Thyroid gland (tissue), 4 donors: Measurements from ENCODE around the gene STON1. TPM values are rescaled to one million over a fixed set of nuclear protein-coding genes. Genes with fewer than 3 reads are reported as not detected.
"Not testable (repeated sequence)": the region's sequence is repeated elsewhere in the genome, so short reads cannot be mapped to it uniquely, and the experiment has no call there.

Experiments
- DNase-seq, 2 donors: peaks; one replicate each; pipeline ENCODE4 v3.0.0-alpha.2; 2019
- H3K27ac ChIP-seq, 3 donors: fragments of 200-600 bp; sonication (generic); 1 replicate in 2 of 3; 2 replicates in 1 of 3; pipeline ENCODE4 v1.5.1; 2016 to 2019; ENCODE audit warnings: mild to moderate bottlenecking in 1 of 3, moderate library complexity in 1 of 3
- H3K27me3 ChIP-seq: fragments of 200-600 bp; sonication (generic); one replicate; pipeline ENCODE4 v1.5.1; 2019
- H3K36me3 ChIP-seq, 2 donors: fragments of 200-600 bp; sonication (generic); one replicate each; pipeline ENCODE4 v1.5.1; 2016 to 2019
- H3K4me1 ChIP-seq, 2 donors: fragments of 200-600 bp; sonication (generic); one replicate each; pipeline ENCODE4 v1.5.1; 2017 to 2019
- H3K4me3 ChIP-seq, 3 donors: fragments of 200-600 bp; sonication (generic); replicated peaks in 1 of 3; 1 replicate in 2 of 3; 2 replicates in 1 of 3; pipeline ENCODE4 v1.5.1; 2016; ENCODE audit warnings: mild to moderate bottlenecking in 1 of 3
- H3K9me3 ChIP-seq: fragments of 200-600 bp; sonication (generic); one replicate; pipeline ENCODE4 v1.5.1; 2017
- POLR2A ChIP-seq, 2 donors: fragments of 450-650 bp; IDR thresholded peaks; one replicate each; pipeline ENCODE4 v1.6.1; 2017; ENCODE audit warnings: antibody characterized with exemption in 2 of 2, mild to moderate bottlenecking in 2 of 2, moderate library complexity in 1 of 2
- WGBS, 2 donors: methylation state at CpG; one replicate each; pipeline ENCODE4 v1.1.5; 2017; 5-methylcytosine and 5-hydroxymethylcytosine counted together
- intact Hi-C: fragments of 100-400 bp; cut with DNase I; formaldehyde crosslinking; loops from one replicate; pipeline ENCODE4 v1.15.1; 2023
- total RNA-seq, 4 donors: library from RNA; depleted of rRNA; stranded (reverse); fragments of >200 nt; gene quantifications; one replicate each; pipeline ENCODE4 v1.2.3, GENCODE V29; 2016
- TF ChIP-seq, protein P1 (sequence below), 6 experiments: fragments of 200-600 bp in 3 of 6; fragments of 450-650 bp in 3 of 6; sonication (generic) in 3 of 6; IDR thresholded peaks; one replicate each; pipeline ENCODE4 v1.5.1; 2016 to 2019; ENCODE audit warnings: antibody characterized with exemption in 6 of 6, mild to moderate bottlenecking in 2 of 6, inconsistent platforms in 1 of 6, moderate library complexity in 1 of 6

STON1 gene
- total RNA-seq, 4 donors from 2014 or later = 11.4 to 29.8 (median 15.3) TPM

DNA sequence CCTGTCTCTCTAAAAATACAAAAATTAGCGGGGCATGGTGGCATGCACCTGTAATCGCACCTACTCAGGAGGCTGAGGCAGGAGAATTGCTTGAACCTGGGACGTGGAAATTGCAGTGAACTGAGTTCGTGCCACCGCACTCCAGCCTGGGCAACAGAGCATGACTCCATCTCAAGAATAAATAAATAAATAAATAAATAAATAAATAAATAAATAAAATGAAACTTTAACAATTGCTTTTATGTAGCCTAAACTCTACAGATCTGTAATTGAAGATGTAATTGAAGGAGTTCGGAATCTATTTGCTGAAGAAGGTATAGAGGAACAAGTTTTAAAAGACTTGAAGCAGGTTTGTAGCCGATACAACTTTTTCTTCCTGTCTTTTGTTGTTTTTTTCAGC lies 90.7 kb downstream of the STON1 start:
- TF ChIP-seq, protein P1, sequence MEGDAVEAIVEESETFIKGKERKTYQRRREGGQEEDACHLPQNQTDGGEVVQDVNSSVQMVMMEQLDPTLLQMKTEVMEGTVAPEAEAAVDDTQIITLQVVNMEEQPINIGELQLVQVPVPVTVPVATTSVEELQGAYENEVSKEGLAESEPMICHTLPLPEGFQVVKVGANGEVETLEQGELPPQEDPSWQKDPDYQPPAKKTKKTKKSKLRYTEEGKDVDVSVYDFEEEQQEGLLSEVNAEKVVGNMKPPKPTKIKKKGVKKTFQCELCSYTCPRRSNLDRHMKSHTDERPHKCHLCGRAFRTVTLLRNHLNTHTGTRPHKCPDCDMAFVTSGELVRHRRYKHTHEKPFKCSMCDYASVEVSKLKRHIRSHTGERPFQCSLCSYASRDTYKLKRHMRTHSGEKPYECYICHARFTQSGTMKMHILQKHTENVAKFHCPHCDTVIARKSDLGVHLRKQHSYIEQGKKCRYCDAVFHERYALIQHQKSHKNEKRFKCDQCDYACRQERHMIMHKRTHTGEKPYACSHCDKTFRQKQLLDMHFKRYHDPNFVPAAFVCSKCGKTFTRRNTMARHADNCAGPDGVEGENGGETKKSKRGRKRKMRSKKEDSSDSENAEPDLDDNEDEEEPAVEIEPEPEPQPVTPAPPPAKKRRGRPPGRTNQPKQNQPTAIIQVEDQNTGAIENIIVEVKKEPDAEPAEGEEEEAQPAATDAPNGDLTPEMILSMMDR (IDR thresholded peaks at IDR 0.05) = no peak
- no peak for TF ChIP-seq POLR2A (IDR thresholded peaks at IDR 0.05)
- intact Hi-C loops = no loop called here
- no peak for DNase-seq
- no peaks in the 10 kb centered on the region for H3K36me3 ChIP-seq
- 91 to 93% methylated on average over 7 of the region's 7 CpGs for WGBS, 2 donors
- no peak overlapping the region for H3K4me3 ChIP-seq
- no peaks in the 10 kb centered on the region for H3K27me3 ChIP-seq
- no peaks in the 10 kb centered on the region for H3K4me1 ChIP-seq
- H3K9me3 ChIP-seq = no peaks in the 10 kb centered on the region
- no peak overlapping the region for H3K27ac ChIP-seq

DNA sequence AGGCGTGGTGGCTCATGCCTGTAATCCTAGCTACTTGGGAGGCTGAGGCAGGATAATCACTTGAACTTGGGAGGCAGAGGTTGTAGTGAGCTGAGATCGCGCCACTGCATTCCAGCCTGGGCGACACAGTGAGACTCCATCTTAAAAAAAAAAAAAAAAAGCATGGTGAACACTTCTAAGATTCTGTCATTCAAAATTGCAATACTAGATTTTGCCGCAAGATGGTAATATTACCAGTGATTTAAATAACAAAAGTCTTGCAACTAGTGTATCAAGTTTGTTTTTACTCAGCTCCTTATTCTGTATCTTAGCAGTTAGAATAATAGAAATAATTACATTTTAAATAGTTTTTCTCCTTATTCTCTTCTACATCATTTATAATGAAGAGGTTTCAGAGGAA lies 92.7 kb downstream of the STON1 start:
- H3K27me3 ChIP-seq, H3K4me1 ChIP-seq, intact Hi-C loops, H3K4me3 ChIP-seq, H3K9me3 ChIP-seq, H3K27ac ChIP-seq, H3K36me3 ChIP-seq, DNase-seq: not testable (repeated sequence)
- WGBS, 2 donors = 94 to 98% methylated on average over 5 of the region's 5 CpGs

DNA sequence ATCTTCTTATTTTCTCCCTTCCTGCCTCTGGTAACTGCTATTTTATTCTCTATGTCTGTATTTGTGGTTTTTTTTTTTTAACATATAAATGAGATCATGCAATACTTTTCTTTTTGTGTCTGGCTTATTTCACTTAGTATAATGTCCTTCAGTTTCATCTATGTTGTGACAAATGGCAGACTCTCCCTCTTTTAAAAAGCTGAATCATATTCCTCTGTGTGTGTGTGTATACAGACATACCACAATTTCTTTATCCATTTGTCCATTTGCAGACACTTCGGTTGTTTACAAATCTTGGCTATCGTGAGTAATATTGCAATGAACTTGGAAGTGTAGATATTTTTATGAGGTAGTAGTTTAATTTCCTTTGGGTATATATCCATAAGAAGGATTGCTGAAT lies 94.7 kb downstream of the STON1 start:
- Histone ChIP-seq H3K27me3 (no peaks in the 10 kb centered on the region), H3K4me1 (no peaks in the 10 kb centered on the region), H3K27ac (no peak overlapping the region), H3K36me3 (no peaks in the 10 kb centered on the region), H3K4me3 (no peak overlapping the region), H3K9me3 (no peaks in the 10 kb centered on the region)
- TF ChIP-seq POLR2A (IDR thresholded peaks at IDR 0.05) = no peak
- TF ChIP-seq, protein P1 (IDR thresholded peaks at IDR 0.05) = no peak
- intact Hi-C loops = no loop called here
- WGBS, 2 donors = 89% methylated on average over 2 of the region's 2 CpGs
- no peak for DNase-seq

DNA sequence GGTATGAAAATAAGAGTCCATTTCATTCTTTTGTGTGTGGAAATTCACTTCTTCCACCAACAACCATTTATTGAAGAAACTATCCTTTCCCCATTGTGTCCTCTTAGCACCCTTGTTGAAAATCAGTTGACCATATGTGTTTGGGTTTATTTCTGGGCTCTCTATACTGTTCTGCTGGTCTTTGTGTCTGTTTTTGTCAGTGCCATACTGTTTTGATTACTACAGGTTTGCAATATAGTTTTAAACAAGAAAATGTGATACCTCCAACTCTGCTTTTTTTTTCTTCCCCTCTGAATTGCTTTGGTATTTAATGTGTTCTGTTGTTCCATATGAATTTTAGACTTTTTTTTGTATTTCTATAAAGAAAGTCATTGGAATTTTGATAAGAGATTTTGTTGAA lies 96.1 kb downstream of the STON1 start:
- Histone ChIP-seq H3K9me3 (no peaks in the 10 kb centered on the region), H3K4me3 (no peak overlapping the region), H3K36me3 (no peaks in the 10 kb centered on the region), H3K27ac (no peak overlapping the region), H3K4me1 (no peaks in the 10 kb centered on the region), H3K27me3 (no peaks in the 10 kb centered on the region)
- TF ChIP-seq, protein P1 (IDR thresholded peaks at IDR 0.05) = no peak
- TF ChIP-seq POLR2A (IDR thresholded peaks at IDR 0.05) = no peak
- no peak for DNase-seq
- intact Hi-C loops = no loop called here

GRCh38 chr2:48633143-48633542 lies 103.2 kb downstream of the STON1 start:
- no peak for DNase-seq
- WGBS, 2 donors = 71 to 79% methylated on average over 5 of the region's 5 CpGs
- intact Hi-C loops = no loop called here
- TF ChIP-seq, protein P1 (IDR thresholded peaks at IDR 0.05) = no peak
- no peaks in the 10 kb centered on the region for H3K36me3 ChIP-seq
- H3K9me3 ChIP-seq = no peaks in the 10 kb centered on the region
- H3K4me1 ChIP-seq = no peaks in the 10 kb centered on the region
- H3K27ac ChIP-seq = no peak overlapping the region
- H3K4me3 ChIP-seq = no peak overlapping the region
- H3K27me3 ChIP-seq = no peaks in the 10 kb centered on the region

- TF ChIP-seq, protein P1 (IDR thresholded peaks at IDR 0.05) = no peak
- TF ChIP-seq POLR2A (IDR thresholded peaks at IDR 0.05) = no peak
Observed at GRCh38 chr2:48635786-48636185, 105.8 kb downstream of the STON1 start.

More at GRCh38 chr2:48635786-48636185, 105.8 kb downstream of the STON1 start:
- WGBS, 2 donors = 86 to 89% methylated on average over 2 of the region's 2 CpGs
- H3K4me1 ChIP-seq = no peaks in the 10 kb centered on the region
- no peak for DNase-seq
- H3K9me3 ChIP-seq = no peaks in the 10 kb centered on the region
- no peaks in the 10 kb centered on the region for H3K27me3 ChIP-seq
- H3K4me3 ChIP-seq = no peak overlapping the region
- intact Hi-C loops = no loop called here
- H3K27ac ChIP-seq = no peak overlapping the region
- H3K36me3 ChIP-seq = no peaks in the 10 kb centered on the region
